Measurements from ENCODE around the gene ZNF385D. TPM values are rescaled to one million over a fixed set of nuclear protein-coding genes. Genes with fewer than 3 reads are reported as not detected.
"Not testable (repeated sequence)": the region's sequence is repeated elsewhere in the genome, so short reads cannot be mapped to it uniquely, and the experiment has no call there.

The ZNF385D gene
- total RNA-seq, 1 experiment from 2014 or later = 0.28 TPM

GRCh38 chr3:21487520-21487919, 263.5 kb downstream of the ZNF385D start:
- Histone ChIP-seq H4K20me1 (ENCODE audit: insufficient read depth) (no peaks in the 10 kb centered on the region), H3K4me3 (no peak overlapping the region), H3K4me2 (no peak overlapping the region), H3K79me2 (ENCODE audit: low read depth) (no peaks in the 10 kb centered on the region), H3K9me3 (ENCODE audit: insufficient read depth, low read depth) (no peaks in the 10 kb centered on the region), H3K27ac (no peak overlapping the region), H3K27me3 (ENCODE audit: insufficient read depth, low read depth) (no peaks in the 10 kb centered on the region), H3K9me2 (ENCODE audit: insufficient read depth) (no peaks in the 10 kb centered on the region), H3F3A (ENCODE audit: insufficient read depth, low read depth) (no peaks in the 10 kb centered on the region), H2AFZ (no peak overlapping the region), H3K4me1 (replicated peaks; ENCODE audit: insufficient read depth) (no peaks in the 10 kb centered on the region), H3K36me3 (ENCODE audit: low read depth) (no peaks in the 10 kb centered on the region)
- BruUV-seq (replicated peaks) = no TSS peak
- intact Hi-C loops (cut with micrococcal nuclease; ENCODE audit: unreplicated experiment) = loop anchor here (10.0 kb wide), 1 partner anchor 973 kb away; no protein-coding TSS in a partner anchor
- TF ChIP-seq EZH2 (IDR thresholded peaks at IDR 0.05; ENCODE audit: low read depth) (no peak), CTCF (conservative IDR thresholded peaks at IDR 0.05) (no peak)
- no peak for DNase-seq
- POLR2A ChIA-PET (ENCODE audit: unreplicated experiment) = no interaction called here
- CTCF ChIA-PET = no interaction called here

- H4K20me1 ChIP-seq (ENCODE audit: insufficient read depth); H3F3A ChIP-seq (ENCODE audit: insufficient read depth, low read depth); CTCF ChIA-PET; POLR2A ChIA-PET (ENCODE audit: unreplicated experiment); H2AFZ ChIP-seq; H3K79me2 ChIP-seq (ENCODE audit: low read depth); H3K9me2 ChIP-seq (ENCODE audit: insufficient read depth); H3K4me1 ChIP-seq (replicated peaks; ENCODE audit: insufficient read depth); H3K36me3 ChIP-seq (ENCODE audit: low read depth); H3K9me3 ChIP-seq (ENCODE audit: insufficient read depth, low read depth); BruUV-seq (replicated peaks); H3K27me3 ChIP-seq (ENCODE audit: insufficient read depth, low read depth); DNase-seq; H3K4me2 ChIP-seq; H3K27ac ChIP-seq; H3K4me3 ChIP-seq: not testable (repeated sequence)
- intact Hi-C loops (cut with micrococcal nuclease; ENCODE audit: unreplicated experiment) = loop anchor here (10.0 kb wide), 1 partner anchor 971 kb away; no protein-coding TSS in a partner anchor
Measured at GRCh38 chr3:21486024-21486935, 264.7 kb downstream of the ZNF385D start.

GRCh38 chr3:21484828-21485144, 266.2 kb downstream of the ZNF385D start:
- intact Hi-C loops (cut with micrococcal nuclease; ENCODE audit: unreplicated experiment) = loop anchor here (10.0 kb wide), 1 partner anchor 970 kb away; no protein-coding TSS in a partner anchor
- H3K9me2 ChIP-seq (ENCODE audit: insufficient read depth) = no peaks in the 10 kb centered on the region
- CTCF ChIA-PET = no interaction called here

More at GRCh38 chr3:21484828-21485144, 266.2 kb downstream of the ZNF385D start:
- no peak overlapping the region for H3K4me3 ChIP-seq
- no peaks in the 10 kb centered on the region for H3F3A ChIP-seq (ENCODE audit: insufficient read depth, low read depth)
- H3K79me2 ChIP-seq (ENCODE audit: low read depth) = no peaks in the 10 kb centered on the region
- no peaks in the 10 kb centered on the region for H4K20me1 ChIP-seq (ENCODE audit: insufficient read depth)
- no peak overlapping the region for H3K27ac ChIP-seq
- H3K4me2 ChIP-seq = no peak overlapping the region
- H3K36me3 ChIP-seq (ENCODE audit: low read depth) = no peaks in the 10 kb centered on the region
- H3K9me3 ChIP-seq (ENCODE audit: insufficient read depth, low read depth) = no peaks in the 10 kb centered on the region
- H3K4me1 ChIP-seq (replicated peaks; ENCODE audit: insufficient read depth) = no peaks in the 10 kb centered on the region
- TF ChIP-seq EZH2 (IDR thresholded peaks at IDR 0.05; ENCODE audit: low read depth) (no peak), CTCF (conservative IDR thresholded peaks at IDR 0.05) (no peak)
- no peak overlapping the region for H2AFZ ChIP-seq
- POLR2A ChIA-PET (ENCODE audit: unreplicated experiment) = no interaction called here
- H3K27me3 ChIP-seq (ENCODE audit: insufficient read depth, low read depth) = no peaks in the 10 kb centered on the region
- DNase-seq = no peak
- no TSS peak for BruUV-seq (replicated peaks)

Data from PC-9 (cell line).